ENCODE data around the gene FRMD4B. TPM values are rescaled to one million over a fixed set of nuclear protein-coding genes. Genes with fewer than 3 reads are reported as not detected.

The FRMD4B gene
- total and polyA plus RNA-seq, 10 of the 15 experiments (the other 5 are each of a cell fraction or from before 2014, with no cell fraction given) = 3.9 to 11.4 (median 8.0) TPM

GRCh38 chr3:69165744-69166143 lies 220.1 kb downstream of the FRMD4B start (continued):
- no peak for TF ChIP-seq BCLAF1 (IDR thresholded peaks at IDR 0.05)
- no peak for TF ChIP-seq CHD4 (IDR thresholded peaks at IDR 0.05)
- TF ChIP-seq, protein P1, sequence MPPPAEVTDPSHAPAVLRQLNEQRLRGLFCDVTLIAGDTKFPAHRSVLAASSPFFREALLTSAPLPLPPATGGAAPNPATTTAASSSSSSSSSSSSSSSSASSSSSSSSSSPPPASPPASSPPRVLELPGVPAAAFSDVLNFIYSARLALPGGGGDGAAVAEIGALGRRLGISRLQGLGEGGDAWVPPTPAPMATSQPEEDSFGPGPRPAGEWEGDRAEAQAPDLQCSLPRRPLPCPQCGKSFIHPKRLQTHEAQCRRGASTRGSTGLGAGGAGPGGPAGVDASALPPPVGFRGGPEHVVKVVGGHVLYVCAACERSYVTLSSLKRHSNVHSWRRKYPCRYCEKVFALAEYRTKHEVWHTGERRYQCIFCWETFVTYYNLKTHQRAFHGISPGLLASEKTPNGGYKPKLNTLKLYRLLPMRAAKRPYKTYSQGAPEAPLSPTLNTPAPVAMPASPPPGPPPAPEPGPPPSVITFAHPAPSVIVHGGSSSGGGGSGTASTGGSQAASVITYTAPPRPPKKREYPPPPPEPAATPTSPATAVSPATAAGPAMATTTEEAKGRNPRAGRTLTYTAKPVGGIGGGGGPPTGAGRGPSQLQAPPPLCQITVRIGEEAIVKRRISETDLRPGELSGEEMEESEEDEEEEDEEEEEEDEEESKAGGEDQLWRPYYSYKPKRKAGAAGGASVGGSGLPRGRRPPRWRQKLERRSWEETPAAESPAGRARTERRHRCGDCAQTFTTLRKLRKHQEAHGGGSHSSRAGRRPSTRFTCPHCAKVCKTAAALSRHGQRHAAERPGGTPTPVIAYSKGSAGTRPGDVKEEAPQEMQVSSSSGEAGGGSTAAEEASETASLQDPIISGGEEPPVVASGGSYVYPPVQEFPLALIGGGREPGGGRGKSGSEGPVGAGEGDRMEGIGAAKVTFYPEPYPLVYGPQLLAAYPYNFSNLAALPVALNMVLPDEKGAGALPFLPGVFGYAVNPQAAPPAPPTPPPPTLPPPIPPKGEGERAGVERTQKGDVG (CRISPR knock-in tag; IDR thresholded peaks at IDR 0.05) = no peak

DNA sequence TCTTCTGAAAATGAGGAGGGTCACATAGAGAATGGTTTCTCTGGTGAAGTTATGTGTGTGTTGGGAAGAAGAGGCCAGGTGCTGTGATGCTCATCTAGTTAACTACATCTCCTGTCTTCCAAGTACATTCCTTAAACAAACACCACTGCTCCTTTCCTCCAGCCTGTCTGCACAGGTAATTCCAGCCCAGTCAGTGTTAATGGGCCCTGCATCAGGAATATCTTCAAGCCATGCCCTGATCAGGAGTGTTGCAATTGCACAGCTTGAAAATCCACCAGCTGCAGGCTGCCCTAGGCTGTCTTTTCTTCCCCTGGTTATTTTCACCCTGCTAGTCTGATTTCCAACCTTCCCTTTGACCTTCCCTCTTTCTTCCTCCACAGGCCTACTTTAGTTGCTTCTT lies 221.6 kb downstream of the FRMD4B start:
- FAIRE-seq (no peak), ATAC-seq (no peak), DNase-seq (ENCODE audit: low read depth, low spot score) (no peak)
- POLR2A ChIA-PET = no interaction called here
- in situ Hi-C loops (cut with MboI) (loop anchor here (5.0 to 25.0 kb wide), 3 partner anchors 143 to 773 kb away; no protein-coding TSS in a partner anchor), intact Hi-C loops (cut with micrococcal nuclease; ENCODE audit: unreplicated experiment) (loop anchor here (5.0 kb wide), 1 partner anchor 158 kb away; no protein-coding TSS in a partner anchor)
- no peak overlapping the region for H3K27ac ChIP-seq (ENCODE audit: control insufficient read depth, insufficient read depth)
- no peaks in the 10 kb centered on the region for H3K79me2 ChIP-seq (ENCODE audit: control insufficient read depth, insufficient read depth, low read length)
- SMC1A ChIA-PET (ENCODE audit: uncharacterized antibody, unreplicated experiment) = interaction anchor here (0.9 to 9.9 kb wide), 9 partner anchors 11 to 245 kb away, joined by 3 to 505 read pairs (median 12); no protein-coding TSS in a partner anchor
- RAD21 ChIA-PET (ENCODE audit: unreplicated experiment) = interaction anchor here (1.0 to 12.5 kb wide), 5 partner anchors 38 to 245 kb away, joined by 4 to 379 read pairs (median 37); partner anchors contain the start of gene LMOD3
- H4K20me1 ChIP-seq (ENCODE audit: control insufficient read depth, insufficient read depth) = no peaks in the 10 kb centered on the region
- H3K9ac ChIP-seq (ENCODE audit: control insufficient read depth, insufficient read depth, low read length) = no peak overlapping the region
- TF ChIP-seq, protein P1 (CRISPR knock-in tag; IDR thresholded peaks at IDR 0.05) = no peak
- no peak for TF ChIP-seq TCF7 (IDR thresholded peaks at IDR 0.05; ENCODE audit: borderline replicate concordance)
- no peak for TF ChIP-seq ZSCAN29 (IDR thresholded peaks at IDR 0.05)
- TF ChIP-seq NR2C1 (IDR thresholded peaks at IDR 0.05) = no peak
- TF ChIP-seq RB1 (IDR thresholded peaks at IDR 0.05; ENCODE audit: borderline replicate concordance) = no peak
- TF ChIP-seq, protein P2, sequence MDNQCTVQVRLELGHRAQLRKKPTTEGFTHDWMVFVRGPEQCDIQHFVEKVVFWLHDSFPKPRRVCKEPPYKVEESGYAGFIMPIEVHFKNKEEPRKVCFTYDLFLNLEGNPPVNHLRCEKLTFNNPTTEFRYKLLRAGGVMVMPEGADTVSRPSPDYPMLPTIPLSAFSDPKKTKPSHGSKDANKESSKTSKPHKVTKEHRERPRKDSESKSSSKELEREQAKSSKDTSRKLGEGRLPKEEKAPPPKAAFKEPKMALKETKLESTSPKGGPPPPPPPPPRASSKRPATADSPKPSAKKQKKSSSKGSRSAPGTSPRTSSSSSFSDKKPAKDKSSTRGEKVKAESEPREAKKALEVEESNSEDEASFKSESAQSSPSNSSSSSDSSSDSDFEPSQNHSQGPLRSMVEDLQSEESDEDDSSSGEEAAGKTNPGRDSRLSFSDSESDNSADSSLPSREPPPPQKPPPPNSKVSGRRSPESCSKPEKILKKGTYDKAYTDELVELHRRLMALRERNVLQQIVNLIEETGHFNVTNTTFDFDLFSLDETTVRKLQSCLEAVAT (IDR thresholded peaks at IDR 0.05) = no peak
- TF ChIP-seq SREBF2 (IDR thresholded peaks at IDR 0.05; ENCODE audit: low read length) = no peak
- H3K4me1 ChIP-seq (ENCODE audit: control insufficient read depth, insufficient read depth, low read length) = no peaks in the 10 kb centered on the region
- CTCF ChIA-PET = interaction anchor here (1.2 to 10.0 kb wide), 5 partner anchors 71 to 160 kb away, joined by 3 to 625 read pairs (median 35); no protein-coding TSS in a partner anchor
- H3K4me3 ChIP-seq = no peak overlapping the region
- no TSS peak for BruUV-seq (replicated peaks)
- no peaks in the 10 kb centered on the region for H3K36me3 ChIP-seq (ENCODE audit: control insufficient read depth in 2 of 2, insufficient read depth in 2 of 2, low read length in 1 of 2)
- H3K27me3 ChIP-seq (replicated peaks in 1 of 2; ENCODE audit: control insufficient read depth in 2 of 2, insufficient read depth in 2 of 2, low read length in 1 of 2) = no peaks in the 10 kb centered on the region
- H3K4me2 ChIP-seq (ENCODE audit: control insufficient read depth, insufficient read depth) = no peak overlapping the region
- H3K9me3 ChIP-seq (replicated peaks; ENCODE audit: control insufficient read depth, insufficient read depth, low read length) = no peaks in the 10 kb centered on the region
- H2AFZ ChIP-seq (ENCODE audit: control insufficient read depth, low read depth, low read length) = no peak overlapping the region
